ENCODE measurements around the gene FUS. TPM values are rescaled to one million over a fixed set of nuclear protein-coding genes. Genes with fewer than 3 reads are reported as not detected.
A peak's percentile ranks its signal among the peaks of the same experiment; 100 is the strongest.
"Not testable (repeated sequence)": the region's sequence is repeated elsewhere in the genome, so short reads cannot be mapped to it uniquely, and the experiment has no call there.

The FUS gene
- total and polyA plus RNA-seq, 9 of the 15 experiments (the other 6 are each of a cell fraction or from before 2014, with no cell fraction given) = 43.9 to 575 (median 87.2) TPM

DNA sequence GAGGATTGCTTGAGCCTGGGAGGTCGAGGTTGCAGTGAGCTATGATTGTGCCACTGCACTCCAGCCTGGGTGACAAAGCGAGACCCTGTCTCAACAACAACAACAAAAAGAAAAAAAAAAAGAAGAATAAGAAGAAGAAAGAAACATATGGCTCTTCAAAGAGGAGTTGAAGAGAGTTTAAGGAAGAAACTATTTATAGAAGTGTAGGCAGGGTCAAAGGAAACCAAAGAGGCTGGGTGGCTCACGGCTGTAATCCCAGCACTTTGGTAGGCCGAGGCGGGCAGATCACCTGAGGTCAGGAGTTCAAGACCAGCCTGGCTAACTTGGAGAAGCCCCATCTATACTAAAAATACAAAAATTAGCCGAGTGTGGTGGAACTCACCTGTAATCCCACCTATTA lies 29.0 kb upstream of the FUS start:
- ATAC-seq; H3K27ac ChIP-seq (ENCODE audit: extremely low read depth, low read depth, low read length); H3K36me3 ChIP-seq (ENCODE audit: control insufficient read depth, insufficient read depth, low read length); FAIRE-seq; H4K20me1 ChIP-seq (replicated peaks; ENCODE audit: control insufficient read depth, insufficient read depth, low read length); BruUV-seq (replicated peaks); CTCF ChIA-PET (ENCODE audit: low intra/inter-chr PET ratio); H3K4me3 ChIP-seq; H2AFZ ChIP-seq (ENCODE audit: low read depth, low read length); intact Hi-C loops (cut with micrococcal nuclease); H3K9me3 ChIP-seq (replicated peaks; ENCODE audit: control insufficient read depth, insufficient read depth, low read depth, low read length); H3K4me2 ChIP-seq (ENCODE audit: insufficient read depth, low read length); H3K9ac ChIP-seq (ENCODE audit: insufficient read depth in 1 of 2, low read depth in 2 of 2, low read length in 2 of 2); in situ Hi-C loops (cut with MboI); H3K79me2 ChIP-seq (ENCODE audit: control insufficient read depth, insufficient read depth, low read length); H3K9me1 ChIP-seq (ENCODE audit: control insufficient read depth, insufficient read depth, low read length); DNase-seq (ENCODE audit: extremely low read depth in 1 of 4, low spot score in 3 of 4): not testable (repeated sequence)
- peaks cover 9 to 14% of the 10 kb centered on the region in 2 experiments; a peak in 4 of 5 replicates for H3K27me3 ChIP-seq (ENCODE audit: control insufficient read depth in 2 of 2, insufficient read depth in 2 of 2, low read length in 2 of 2)
- peaks cover 0 to 25% of the 10 kb centered on the region in 2 experiments; a peak in 3 of 5 replicates for H3K4me1 ChIP-seq (replicated peaks in 1 of 2; ENCODE audit: control insufficient read depth in 2 of 2, insufficient read depth in 2 of 2, low read length in 2 of 2)
- WGBS (ENCODE audit: insufficient coverage, low coverage, missing lambda C conversion rate) = 36% methylated on average over 5 of the region's 6 CpGs
- POLR2A ChIA-PET = interaction anchor here (0.8 to 2.3 kb wide), 4 partner anchors 8 to 301 kb away, joined by 3 to 9 read pairs (median 8); partner anchors contain the start of gene FUS

DNA sequence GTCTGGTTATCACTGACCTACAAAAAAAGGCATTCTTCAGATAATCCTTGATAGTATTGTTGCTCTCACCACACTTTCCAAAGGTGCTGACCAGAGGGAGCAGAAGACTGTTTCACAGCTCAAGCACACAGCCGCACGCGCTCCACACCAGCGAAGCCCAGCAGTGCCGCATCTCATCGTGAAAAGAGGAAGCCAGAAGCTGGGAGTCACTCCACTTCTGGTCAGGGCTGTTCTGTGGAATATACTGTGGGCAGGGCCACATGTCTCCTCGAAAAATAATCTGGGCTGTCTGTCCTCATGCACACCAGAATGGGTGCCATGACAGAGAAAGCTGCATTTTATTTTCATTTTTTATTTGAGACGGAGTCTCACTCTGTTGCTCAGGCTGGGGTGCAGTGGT lies 22.8 kb upstream of the FUS start:
- Histone ChIP-seq H3K4me1 (replicated peaks in 1 of 2; ENCODE audit: control insufficient read depth in 2 of 2, insufficient read depth in 2 of 2, low read length in 2 of 2) (peaks cover 0 to 7% of the 10 kb centered on the region in 2 experiments; a peak in 3 of 5 replicates), H3K79me2 (ENCODE audit: control insufficient read depth, insufficient read depth, low read length) (no peaks in the 10 kb centered on the region), H3K9me3 (replicated peaks; ENCODE audit: control insufficient read depth, insufficient read depth, low read depth, low read length) (no peaks in the 10 kb centered on the region), H2AFZ (ENCODE audit: low read depth, low read length) (peak overlapping the region; percentile 60), H3K9me1 (ENCODE audit: control insufficient read depth, insufficient read depth, low read length) (no peaks in the 10 kb centered on the region), H3K4me3 (no peak overlapping the region), H3K4me2 (ENCODE audit: insufficient read depth, low read length) (peak overlapping the region; percentile 51; the same call in 1 of the 2 replicates), H3K36me3 (ENCODE audit: control insufficient read depth, insufficient read depth, low read length) (no peaks in the 10 kb centered on the region), H3K9ac (ENCODE audit: insufficient read depth in 1 of 2, low read depth in 2 of 2, low read length in 2 of 2) (peak overlapping the region; percentile 8 to 46; a peak in 2 of 4 replicates), H3K27me3 (ENCODE audit: control insufficient read depth in 2 of 2, insufficient read depth in 2 of 2, low read length in 2 of 2) (no peaks in the 10 kb centered on the region), H3K27ac (ENCODE audit: extremely low read depth, low read depth, low read length) (no peak overlapping the region), H4K20me1 (replicated peaks; ENCODE audit: control insufficient read depth, insufficient read depth, low read length) (no peaks in the 10 kb centered on the region)
- intact Hi-C loops (cut with micrococcal nuclease) = no loop called here
- in situ Hi-C loops (cut with MboI) = no loop called here
- BruUV-seq (replicated peaks) = no TSS peak
- peak; percentile 93 for ATAC-seq
- WGBS (ENCODE audit: insufficient coverage, low coverage, missing lambda C conversion rate) = 7% methylated on average over 8 of the region's 8 CpGs
- CTCF ChIA-PET (ENCODE audit: low intra/inter-chr PET ratio) = interaction anchor here (1.0 kb wide), 1 partner anchor 204 kb away, joined by 5 read pairs; no protein-coding TSS in a partner anchor
- FAIRE-seq = peak; percentile 86
- peak in 2 of 4 experiments; percentile 42 to 64 for DNase-seq (ENCODE audit: extremely low read depth in 1 of 4, low spot score in 3 of 4)
- POLR2A ChIA-PET = interaction anchor here (0.9 to 3.6 kb wide), 6 partner anchors 14 to 134 kb away, joined by 3 to 37 read pairs (median 4); partner anchors contain the start of gene FUS
- TF ChIP-seq, protein P1, sequence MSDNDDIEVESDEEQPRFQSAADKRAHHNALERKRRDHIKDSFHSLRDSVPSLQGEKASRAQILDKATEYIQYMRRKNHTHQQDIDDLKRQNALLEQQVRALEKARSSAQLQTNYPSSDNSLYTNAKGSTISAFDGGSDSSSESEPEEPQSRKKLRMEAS (CRISPR knock-in tag; IDR thresholded peaks at IDR 0.05) = peak; percentile 80
- TF ChIP-seq CTBP1 (IDR thresholded peaks at IDR 0.05; ENCODE audit: borderline replicate concordance) (peak; percentile 29; the same call in 1 of the 2 replicates), SPI1 (IDR thresholded peaks at IDR 0.05; ENCODE audit: borderline replicate concordance, low read depth, low read length) (peak; percentile 99), ZFPM2 (CRISPR knock-in tag; IDR thresholded peaks at IDR 0.05) (no peak), ZFP36 (IDR thresholded peaks at IDR 0.05; ENCODE audit: low read depth, low read length, partially characterized antibody) (peak; percentile 69), RBBP5 (IDR thresholded peaks at IDR 0.05; ENCODE audit: borderline replicate concordance, insufficient read depth, low read length, poor library complexity, severe bottlenecking) (peak; percentile 27), MYC (IDR thresholded peaks at IDR 0.05; ENCODE audit: low read depth, low read length) (peak; percentile 49; the same call in 1 of the 2 replicates), MYC (CRISPR knock-in tag; IDR thresholded peaks at IDR 0.05; ENCODE audit: borderline replicate concordance, low read depth) (no peak)
- TF ChIP-seq, protein P2, sequence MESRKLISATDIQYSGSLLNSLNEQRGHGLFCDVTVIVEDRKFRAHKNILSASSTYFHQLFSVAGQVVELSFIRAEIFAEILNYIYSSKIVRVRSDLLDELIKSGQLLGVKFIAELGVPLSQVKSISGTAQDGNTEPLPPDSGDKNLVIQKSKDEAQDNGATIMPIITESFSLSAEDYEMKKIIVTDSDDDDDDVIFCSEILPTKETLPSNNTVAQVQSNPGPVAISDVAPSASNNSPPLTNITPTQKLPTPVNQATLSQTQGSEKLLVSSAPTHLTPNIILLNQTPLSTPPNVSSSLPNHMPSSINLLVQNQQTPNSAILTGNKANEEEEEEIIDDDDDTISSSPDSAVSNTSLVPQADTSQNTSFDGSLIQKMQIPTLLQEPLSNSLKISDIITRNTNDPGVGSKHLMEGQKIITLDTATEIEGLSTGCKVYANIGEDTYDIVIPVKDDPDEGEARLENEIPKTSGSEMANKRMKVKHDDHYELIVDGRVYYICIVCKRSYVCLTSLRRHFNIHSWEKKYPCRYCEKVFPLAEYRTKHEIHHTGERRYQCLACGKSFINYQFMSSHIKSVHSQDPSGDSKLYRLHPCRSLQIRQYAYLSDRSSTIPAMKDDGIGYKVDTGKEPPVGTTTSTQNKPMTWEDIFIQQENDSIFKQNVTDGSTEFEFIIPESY (CRISPR knock-in tag; IDR thresholded peaks at IDR 0.05) = peak; percentile 45; the same call in 1 of the 2 replicates
